IPS-NIHi7 (cell line): ENCODE measurements around the gene GAREM1.
"Not testable (repeated sequence)": the region's sequence is repeated elsewhere in the genome, so short reads cannot be mapped to it uniquely, and the experiment has no call there.

ENCODE experiments used
- DNase-seq: peaks from one replicate; pipeline ENCODE4 v3.0.0; 2012; ENCODE audit warnings: mixed read lengths; ENCODE audit errors: extremely low spot score

The GAREM1 gene

DNA sequence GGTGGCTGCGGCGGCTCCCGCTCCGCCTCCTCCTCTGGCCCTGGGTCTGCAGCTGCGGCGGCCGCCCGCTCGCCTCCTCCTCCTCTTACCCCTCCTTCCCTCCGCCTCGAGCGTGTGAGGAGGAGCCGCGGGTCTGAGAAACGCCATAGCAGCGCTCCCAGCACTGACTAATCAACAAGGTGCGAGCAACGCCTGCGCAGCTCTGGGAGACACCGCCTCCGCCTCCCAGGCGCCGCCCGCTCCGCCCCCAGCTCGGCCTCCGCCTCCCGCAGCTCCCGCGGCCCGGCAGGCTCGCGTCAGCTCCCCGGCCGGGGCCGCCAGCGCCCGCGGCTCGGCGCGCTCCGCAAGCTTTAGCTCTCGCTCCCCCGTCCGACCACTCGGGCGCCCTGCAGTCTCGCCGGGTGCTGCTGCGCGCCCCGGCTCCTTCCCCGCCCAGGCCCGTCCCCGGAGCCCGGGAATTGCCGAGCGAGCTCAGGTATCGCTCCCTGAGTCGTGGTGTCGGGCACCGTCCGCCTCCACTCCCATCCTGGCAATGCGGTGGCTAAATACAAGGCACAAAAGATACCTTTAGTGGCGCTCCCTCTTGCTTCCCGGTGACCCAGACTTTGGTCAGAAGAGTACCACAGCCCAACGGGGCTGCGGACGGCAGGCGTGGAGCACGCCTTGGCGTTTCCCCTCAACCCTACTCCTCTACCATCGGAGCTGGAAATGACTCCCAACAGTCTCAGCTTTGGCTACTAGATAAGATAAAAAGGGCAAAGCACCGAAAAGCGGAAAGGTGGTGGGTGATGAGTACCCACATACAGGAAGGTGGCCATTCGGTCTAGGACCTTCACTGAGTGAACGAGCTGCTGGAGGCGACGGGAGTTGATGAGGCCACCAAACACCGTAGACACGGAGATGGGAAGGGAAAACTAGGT is at the start of gene GAREM1:
TSS of gene GAREM1 (minus strand) at position 169 of the 920 bp plus-strand sequence. CDS start 454 bp downstream, outside the sequence.
- DNase-seq = peak; percentile 94

- DNase-seq = no peak
Observed at GRCh38 chr18:32511147-32511546, 40.5 kb upstream of the GAREM1 start.

DNA sequence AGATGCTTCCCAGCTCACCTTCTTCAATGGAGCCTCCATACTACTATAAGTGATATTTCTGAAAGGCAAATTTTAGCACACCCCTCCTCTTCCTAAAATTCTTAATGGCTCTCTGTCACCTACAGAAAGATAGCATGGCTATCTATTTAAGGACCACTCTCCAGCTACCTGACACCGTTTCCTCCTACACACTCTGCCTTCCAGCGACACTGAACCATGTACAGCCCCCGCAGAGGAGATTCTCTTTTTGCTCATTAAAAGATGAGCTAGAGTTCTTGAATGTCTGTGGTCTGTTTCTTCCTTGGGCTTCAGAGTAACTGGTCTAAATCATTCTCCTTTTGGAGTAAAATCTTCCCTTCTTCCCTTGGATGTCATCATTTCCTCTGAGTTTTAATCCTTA is 38.4 kb upstream of the GAREM1 start:
- DNase-seq = no peak

- DNase-seq = no peak
Observed at GRCh38 chr18:32507093-32507492, 36.4 kb upstream of the GAREM1 start.

DNA sequence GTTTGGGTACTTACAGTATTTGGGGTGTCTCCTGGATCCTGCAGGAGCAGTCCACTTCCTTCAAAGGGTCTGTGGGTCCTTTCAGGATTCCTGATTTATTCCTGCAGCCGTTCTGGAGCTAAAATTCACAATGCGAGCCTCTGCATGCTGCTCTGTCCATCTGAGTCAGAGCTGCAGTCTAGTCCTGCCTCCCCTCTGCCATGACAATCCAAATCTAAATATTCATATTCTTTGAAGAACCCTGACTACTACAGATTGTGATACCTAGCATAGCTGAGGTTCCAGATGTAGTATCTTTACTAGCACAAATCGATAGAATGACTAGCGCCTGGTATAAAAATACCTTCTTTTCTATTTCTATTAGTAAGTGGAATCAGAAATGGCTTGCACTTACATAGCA is 31.3 kb upstream of the GAREM1 start:
- no peak for DNase-seq

DNA sequence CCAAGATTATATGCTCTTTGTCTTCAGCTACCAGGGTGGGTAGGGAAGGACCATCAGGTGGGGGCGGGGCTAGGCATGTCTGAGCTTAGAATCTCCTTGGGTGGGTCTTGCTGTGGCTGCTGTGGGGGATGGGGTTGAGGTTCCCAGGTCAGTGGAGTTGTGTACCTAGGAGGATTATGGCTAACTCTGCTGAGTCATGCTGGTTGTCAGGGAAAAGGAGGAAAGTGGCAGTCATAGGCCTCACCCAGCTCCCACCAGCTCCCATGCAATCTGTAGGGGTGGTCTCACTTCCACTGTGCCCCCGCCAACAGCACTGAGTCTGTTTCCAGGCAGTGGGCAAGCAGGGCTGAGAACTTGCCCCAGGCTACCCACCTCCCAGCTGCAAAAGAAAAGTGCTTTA is 30.6 kb upstream of the GAREM1 start:
- not testable (repeated sequence) for DNase-seq

DNA sequence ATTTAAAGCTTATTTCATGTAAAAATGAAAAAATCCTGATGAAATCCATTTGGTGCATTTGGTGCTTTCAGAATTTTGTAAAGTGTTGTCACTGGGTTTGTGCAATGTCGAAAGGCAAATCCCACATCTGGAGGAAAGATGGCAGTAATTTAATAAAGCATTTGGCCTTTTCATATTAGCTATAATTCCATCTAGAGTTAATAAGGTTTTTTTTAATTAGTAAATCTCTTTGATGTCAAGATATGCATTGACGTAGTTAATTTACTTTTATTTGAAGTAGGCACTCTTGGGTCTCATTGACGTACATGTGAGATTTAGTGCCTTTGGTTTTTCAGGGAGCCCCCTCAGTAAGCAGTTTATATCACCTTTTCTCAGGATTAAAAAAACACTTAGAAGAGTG is 12.3 kb upstream of the GAREM1 start:
- no peak for DNase-seq

DNA sequence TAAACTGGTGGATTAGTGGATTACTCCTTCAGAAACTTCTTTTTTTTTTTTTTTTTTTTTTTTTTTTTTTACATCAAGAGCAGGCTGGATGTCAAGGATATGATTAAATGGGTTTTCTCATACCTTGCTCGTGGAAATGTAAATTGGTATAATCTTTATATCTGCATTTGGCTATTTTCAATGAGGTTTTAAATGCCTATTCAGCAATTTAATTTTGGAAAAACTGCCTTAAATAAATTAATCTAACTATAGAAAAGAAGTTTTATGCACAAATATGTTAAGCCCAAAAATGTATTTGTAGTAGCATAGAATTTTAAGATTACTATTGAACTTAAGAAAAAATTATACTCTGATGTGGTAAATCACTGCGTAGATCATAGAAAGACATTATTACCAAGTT is 11.4 kb upstream of the GAREM1 start:
- no peak for DNase-seq

- DNase-seq = no peak
Observed at GRCh38 chr18:32480581-32480980, 9.9 kb upstream of the GAREM1 start.

DNA sequence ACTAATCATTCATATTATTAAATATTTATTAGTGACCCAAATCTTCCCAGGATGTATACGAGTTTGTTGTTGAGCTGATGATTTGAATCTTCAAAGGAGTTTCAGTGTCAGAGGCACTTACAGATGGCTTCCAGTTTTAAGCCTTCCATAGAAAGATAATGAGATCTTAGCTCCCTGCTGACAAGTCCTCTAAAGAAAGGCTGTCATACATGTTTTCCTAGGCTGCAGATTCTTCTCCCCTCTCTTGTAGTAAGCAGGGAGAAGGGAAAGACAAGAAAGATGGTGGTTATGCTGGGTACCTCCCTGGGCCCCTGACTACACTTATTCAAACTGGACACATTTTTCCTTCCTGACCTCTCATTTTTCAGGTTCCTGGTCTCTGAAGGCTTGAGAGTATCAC is 8.1 kb upstream of the GAREM1 start:
- DNase-seq = no peak

DNA sequence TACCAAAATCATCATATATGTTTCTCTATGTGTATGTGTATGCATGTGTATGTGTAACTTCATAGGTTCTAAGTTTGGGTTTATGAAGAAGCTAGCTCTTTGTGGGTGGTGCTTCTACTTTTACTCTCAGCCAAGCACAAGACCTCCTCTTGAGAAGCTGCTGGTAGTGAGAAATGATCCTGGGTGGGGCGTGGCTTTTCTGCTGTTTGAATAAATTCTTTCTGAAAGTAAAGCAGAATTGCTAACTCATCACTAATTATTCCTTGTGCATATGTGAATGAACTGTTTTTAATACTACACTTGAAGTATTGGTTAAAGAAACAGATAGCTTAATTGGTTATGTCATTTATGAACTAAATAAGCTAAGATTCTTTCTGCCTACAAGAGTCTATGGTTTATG is 7.6 kb upstream of the GAREM1 start:
- no peak for DNase-seq

- no peak for DNase-seq
Observed at GRCh38 chr18:32476106-32476505, 5.4 kb upstream of the GAREM1 start.

DNA sequence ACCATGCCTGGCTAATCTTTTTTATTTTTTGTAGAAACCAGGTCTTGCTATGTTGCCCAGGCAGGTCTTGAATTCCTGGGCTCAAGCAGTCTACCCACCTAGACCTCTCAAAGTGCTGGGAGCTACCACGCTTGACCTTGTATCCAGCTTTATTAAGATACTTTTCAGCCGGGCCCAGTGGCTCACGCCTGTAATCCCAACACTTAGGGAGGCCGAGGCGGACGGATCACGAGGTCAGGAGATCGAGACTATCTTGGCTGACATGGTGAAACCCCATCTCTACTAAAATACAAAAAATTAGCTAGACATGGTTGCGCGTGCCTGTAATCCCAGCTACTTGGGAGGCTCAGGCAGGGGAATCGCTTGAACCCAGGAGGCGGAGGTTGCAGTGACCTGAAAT is 4.4 kb upstream of the GAREM1 start:
- not testable (repeated sequence) for DNase-seq

- DNase-seq = no peak
Observed at GRCh38 chr18:32473325-32473724, 2.6 kb upstream of the GAREM1 start.

GRCh38 chr18:32472841-32473240 is 2.2 kb upstream of the GAREM1 start:
- DNase-seq = no peak

- DNase-seq = no peak
Observed at GRCh38 chr18:32470460-32470713, 295 bp downstream of the GAREM1 start.

DNA sequence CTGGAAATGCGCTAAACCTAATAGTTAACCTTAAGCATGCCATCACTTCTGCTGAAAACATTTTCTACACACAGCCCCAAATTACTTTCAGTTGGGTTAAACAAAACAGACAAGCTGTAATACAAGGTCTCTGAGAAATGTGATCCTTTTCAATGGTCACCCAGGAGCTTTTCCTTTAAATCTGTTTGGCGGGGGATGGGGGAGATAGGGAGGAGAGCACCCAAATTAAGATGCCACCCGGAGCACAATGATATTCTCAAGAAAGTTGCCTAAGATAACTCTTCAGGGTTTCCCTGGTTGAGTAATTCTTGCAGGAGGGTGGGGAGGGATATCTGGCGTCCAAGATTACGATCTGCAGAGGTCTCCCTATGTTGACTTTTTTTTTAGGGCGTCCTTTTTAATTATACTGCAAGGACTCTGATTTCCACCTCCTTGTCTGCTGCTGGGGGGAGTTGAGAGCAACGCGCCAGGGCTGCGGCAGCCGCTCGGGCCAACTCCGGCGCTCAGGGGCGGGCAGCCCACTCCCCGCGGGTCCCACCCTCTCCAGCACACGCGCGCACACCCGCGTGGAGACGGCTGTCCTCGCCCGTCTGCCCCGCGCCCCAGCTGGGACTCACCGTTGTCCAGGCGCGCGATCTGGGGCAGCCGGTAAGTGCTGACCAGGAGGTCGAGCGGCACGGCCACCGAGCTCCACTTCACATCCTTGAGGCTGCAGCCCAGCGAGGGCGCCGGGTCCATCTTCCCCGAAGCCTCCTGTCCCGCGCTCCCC is 807 bp downstream of the GAREM1 start:
- peak; percentile 18 for DNase-seq

- peak; percentile 18 for DNase-seq
Observed at GRCh38 chr18:32469190-32469651, 1.5 kb downstream of the GAREM1 start.

DNA sequence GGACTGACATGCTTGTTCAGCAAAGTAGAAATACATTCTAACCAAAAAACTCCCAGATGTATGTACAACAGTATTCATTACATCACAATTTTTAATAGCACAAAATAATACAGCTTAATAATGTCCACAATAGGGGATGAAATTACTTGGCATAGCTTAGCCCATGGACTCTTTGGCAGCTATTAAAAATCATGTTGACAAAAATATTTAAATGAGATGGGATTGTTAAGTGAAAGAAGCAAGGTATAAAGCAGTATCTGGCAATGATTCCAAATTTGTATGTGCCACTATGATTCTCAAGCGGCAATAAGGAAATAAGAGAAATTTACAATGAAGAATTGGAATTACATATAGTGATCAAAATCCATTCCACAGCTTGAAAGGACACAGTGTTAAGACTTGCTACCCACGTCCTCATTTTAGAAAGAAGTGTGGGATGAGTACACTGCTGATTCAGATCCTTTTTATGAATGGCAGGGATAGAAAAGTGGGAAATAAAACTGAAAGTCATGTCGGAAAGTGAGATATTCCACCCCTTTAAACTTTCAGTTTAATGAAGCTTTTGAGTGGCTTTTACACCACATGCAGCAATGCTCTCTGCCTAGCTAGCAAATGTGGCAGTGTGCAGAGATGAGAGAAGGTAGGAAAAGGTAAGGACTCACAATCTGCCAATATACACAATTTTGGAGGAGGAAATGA is 2.4 kb downstream of the GAREM1 start:
- no peak for DNase-seq

- DNase-seq = no peak
Observed at GRCh38 chr18:32461709-32462272, 8.9 kb downstream of the GAREM1 start.

DNA sequence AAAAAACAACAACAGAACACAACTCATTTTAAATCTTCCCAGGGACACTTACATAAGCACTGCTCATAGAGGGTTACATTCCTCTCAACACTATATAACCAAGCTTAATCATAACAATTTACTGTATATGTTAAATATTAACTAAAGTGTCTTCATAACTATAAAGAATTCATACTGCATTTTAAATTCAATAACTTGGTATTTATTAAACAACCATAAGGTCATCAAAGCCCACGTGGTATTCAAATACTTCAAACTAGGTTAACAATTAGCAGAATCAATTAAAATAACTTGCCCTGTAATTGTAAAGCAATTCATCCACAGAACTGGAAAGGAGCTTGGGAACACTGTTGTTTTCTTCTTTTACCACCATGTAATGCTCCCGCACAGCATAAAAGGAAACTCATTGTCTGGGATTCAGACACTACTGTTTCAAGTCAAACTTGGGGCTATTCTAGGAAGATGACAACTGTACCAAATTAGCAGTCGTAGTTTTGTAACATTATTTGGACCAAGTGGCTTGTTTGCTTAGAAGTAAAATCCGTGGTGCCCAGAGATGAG is 10.4 kb downstream of the GAREM1 start:
- no peak for DNase-seq
